ENCODE results near the gene PIK3C3.

The PIK3C3 gene

DNA sequence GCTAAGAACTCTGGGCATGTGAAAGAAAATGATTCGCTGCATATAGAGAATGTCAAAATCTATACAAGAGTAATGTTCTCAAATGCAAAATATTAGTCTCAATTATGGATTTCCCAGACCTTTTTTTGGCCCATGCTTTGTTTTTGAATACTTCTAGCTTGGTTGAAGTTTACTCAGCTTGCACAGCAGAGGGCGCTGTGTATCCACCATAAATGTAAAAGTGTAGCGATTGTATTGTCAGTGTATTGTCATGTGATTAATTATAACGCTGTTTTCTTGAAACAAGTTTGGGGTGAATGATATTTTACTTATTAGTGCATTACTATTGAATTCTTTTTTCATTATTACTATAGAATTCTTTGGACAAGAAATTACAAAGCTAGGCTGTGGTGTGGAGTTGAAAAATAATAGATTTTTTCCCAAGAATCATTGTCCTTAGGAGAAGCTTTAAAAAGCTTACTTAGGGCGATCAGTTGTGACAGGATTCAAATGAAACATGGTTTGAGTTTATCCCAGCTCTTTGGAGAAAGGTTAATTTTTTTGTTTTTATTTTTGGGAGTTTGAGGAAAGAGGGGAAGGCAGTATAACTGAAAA lies 98.3 kb downstream of the PIK3C3 start:
- H3K4me3 ChIP-seq (ENCODE audit: low read length): no peak overlapping the region
- TF ChIP-seq, protein P1, sequence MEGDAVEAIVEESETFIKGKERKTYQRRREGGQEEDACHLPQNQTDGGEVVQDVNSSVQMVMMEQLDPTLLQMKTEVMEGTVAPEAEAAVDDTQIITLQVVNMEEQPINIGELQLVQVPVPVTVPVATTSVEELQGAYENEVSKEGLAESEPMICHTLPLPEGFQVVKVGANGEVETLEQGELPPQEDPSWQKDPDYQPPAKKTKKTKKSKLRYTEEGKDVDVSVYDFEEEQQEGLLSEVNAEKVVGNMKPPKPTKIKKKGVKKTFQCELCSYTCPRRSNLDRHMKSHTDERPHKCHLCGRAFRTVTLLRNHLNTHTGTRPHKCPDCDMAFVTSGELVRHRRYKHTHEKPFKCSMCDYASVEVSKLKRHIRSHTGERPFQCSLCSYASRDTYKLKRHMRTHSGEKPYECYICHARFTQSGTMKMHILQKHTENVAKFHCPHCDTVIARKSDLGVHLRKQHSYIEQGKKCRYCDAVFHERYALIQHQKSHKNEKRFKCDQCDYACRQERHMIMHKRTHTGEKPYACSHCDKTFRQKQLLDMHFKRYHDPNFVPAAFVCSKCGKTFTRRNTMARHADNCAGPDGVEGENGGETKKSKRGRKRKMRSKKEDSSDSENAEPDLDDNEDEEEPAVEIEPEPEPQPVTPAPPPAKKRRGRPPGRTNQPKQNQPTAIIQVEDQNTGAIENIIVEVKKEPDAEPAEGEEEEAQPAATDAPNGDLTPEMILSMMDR (conservative IDR thresholded peaks at IDR 0.05; ENCODE audit: low read length): peak; percentile 93
- DNase-seq (ENCODE audit: low read depth): peak; percentile 60

GRCh38 chr18:42064109-42064508 lies 109.1 kb downstream of the PIK3C3 start:
- DNase-seq (ENCODE audit: low read depth): no peak
- H3K4me3 ChIP-seq (ENCODE audit: low read length): no peak overlapping the region
- TF ChIP-seq, protein P1 (conservative IDR thresholded peaks at IDR 0.05; ENCODE audit: low read length): no peak

- DNase-seq (ENCODE audit: low read depth): no peak
- TF ChIP-seq, protein P1 (conservative IDR thresholded peaks at IDR 0.05; ENCODE audit: low read length): no peak
- no peak overlapping the region for H3K4me3 ChIP-seq (ENCODE audit: low read length)
Measured at GRCh38 chr18:42067518-42067917, 112.5 kb downstream of the PIK3C3 start.

- TF ChIP-seq, protein P1 (conservative IDR thresholded peaks at IDR 0.05; ENCODE audit: low read length): no peak
- H3K4me3 ChIP-seq (ENCODE audit: low read length): no peak overlapping the region
- no peak for DNase-seq (ENCODE audit: low read depth)
Measured at GRCh38 chr18:42068030-42068429, 113.0 kb downstream of the PIK3C3 start.

GRCh38 chr18:42069036-42069435 lies 114.0 kb downstream of the PIK3C3 start:
- TF ChIP-seq, protein P1 (conservative IDR thresholded peaks at IDR 0.05; ENCODE audit: low read length): no peak
- H3K4me3 ChIP-seq (ENCODE audit: low read length): no peak overlapping the region
- no peak for DNase-seq (ENCODE audit: low read depth)

- no peak for DNase-seq (ENCODE audit: low read depth)
- TF ChIP-seq, protein P1 (conservative IDR thresholded peaks at IDR 0.05; ENCODE audit: low read length): 0 out of 2 replicates have a peak, but pooled peaks have one; percentile 1
- H3K4me3 ChIP-seq (ENCODE audit: low read length): no peak overlapping the region
Measured at GRCh38 chr18:42072407-42072806, 117.4 kb downstream of the PIK3C3 start.

GRCh38 chr18:42074704-42075103 lies 119.7 kb downstream of the PIK3C3 start:
- H3K4me3 ChIP-seq (ENCODE audit: low read length): no peak overlapping the region
- DNase-seq (ENCODE audit: low read depth): no peak
- TF ChIP-seq, protein P1 (conservative IDR thresholded peaks at IDR 0.05; ENCODE audit: low read length): no peak
